ENCODE data around the gene TMEM203.

DNA sequence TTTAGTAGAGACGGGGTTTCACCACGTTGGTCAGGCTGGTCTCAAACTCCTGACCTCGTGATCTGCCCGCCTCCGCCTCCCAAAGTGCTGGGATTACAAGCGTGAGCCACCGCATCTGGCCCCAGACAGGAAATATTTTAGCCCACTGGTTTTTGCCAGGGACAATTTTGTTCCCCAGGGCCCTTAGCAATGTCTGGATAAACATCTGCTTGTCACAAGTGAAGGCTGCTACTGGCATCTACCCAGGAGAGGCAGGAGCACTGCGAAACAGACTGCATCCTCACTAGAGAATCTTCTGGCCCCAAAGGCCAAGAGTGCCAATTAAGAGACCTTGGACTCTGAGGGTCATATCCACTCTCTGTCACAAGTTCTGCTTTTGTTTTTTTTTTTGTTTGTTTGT is 2.5 kb downstream of the TMEM203 start:
- TF ChIP-seq, protein P1, sequence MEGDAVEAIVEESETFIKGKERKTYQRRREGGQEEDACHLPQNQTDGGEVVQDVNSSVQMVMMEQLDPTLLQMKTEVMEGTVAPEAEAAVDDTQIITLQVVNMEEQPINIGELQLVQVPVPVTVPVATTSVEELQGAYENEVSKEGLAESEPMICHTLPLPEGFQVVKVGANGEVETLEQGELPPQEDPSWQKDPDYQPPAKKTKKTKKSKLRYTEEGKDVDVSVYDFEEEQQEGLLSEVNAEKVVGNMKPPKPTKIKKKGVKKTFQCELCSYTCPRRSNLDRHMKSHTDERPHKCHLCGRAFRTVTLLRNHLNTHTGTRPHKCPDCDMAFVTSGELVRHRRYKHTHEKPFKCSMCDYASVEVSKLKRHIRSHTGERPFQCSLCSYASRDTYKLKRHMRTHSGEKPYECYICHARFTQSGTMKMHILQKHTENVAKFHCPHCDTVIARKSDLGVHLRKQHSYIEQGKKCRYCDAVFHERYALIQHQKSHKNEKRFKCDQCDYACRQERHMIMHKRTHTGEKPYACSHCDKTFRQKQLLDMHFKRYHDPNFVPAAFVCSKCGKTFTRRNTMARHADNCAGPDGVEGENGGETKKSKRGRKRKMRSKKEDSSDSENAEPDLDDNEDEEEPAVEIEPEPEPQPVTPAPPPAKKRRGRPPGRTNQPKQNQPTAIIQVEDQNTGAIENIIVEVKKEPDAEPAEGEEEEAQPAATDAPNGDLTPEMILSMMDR (IDR thresholded peaks at IDR 0.05), result no peak
- TF ChIP-seq ZFX (IDR thresholded peaks at IDR 0.05; ENCODE audit: borderline replicate concordance), result no peak

Data from 22Rv1 (cell line).